ENCODE results near the gene FOCAD.

DNA sequence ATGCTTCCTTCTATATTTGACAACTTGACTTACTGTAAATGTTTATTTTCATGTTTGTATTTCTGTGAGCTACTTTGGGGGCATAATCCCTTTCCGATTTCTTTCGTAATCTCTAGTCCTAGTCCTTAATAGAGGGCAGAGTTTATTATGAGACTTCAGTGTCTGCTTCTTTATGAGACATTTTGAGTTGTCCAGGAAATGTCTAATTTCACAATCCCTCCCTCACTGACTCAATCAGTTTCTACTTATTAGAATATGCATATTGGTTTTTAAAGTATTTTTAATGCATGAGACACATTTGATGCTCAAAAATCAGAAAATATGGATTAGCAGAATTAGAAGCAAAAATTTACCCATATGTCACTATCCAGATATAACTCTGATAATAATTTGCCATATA lies 160.9 kb downstream of the FOCAD start:
- no peak for TF ChIP-seq EZH2 (IDR thresholded peaks at IDR 0.05; ENCODE audit: insufficient read depth, low read length)
- TF ChIP-seq, protein P1, sequence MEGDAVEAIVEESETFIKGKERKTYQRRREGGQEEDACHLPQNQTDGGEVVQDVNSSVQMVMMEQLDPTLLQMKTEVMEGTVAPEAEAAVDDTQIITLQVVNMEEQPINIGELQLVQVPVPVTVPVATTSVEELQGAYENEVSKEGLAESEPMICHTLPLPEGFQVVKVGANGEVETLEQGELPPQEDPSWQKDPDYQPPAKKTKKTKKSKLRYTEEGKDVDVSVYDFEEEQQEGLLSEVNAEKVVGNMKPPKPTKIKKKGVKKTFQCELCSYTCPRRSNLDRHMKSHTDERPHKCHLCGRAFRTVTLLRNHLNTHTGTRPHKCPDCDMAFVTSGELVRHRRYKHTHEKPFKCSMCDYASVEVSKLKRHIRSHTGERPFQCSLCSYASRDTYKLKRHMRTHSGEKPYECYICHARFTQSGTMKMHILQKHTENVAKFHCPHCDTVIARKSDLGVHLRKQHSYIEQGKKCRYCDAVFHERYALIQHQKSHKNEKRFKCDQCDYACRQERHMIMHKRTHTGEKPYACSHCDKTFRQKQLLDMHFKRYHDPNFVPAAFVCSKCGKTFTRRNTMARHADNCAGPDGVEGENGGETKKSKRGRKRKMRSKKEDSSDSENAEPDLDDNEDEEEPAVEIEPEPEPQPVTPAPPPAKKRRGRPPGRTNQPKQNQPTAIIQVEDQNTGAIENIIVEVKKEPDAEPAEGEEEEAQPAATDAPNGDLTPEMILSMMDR (IDR thresholded peaks at IDR 0.05; ENCODE audit: insufficient read depth, low read depth, low read length): no peak
